GM18505 (cell line): ENCODE data around the gene AGTPBP1.
"Not testable (repeated sequence)": the region's sequence is repeated elsewhere in the genome, so short reads cannot be mapped to it uniquely, and the experiment has no call there.

Experiments
- ATAC-seq: cut with Tn5 transposase; IDR thresholded peaks from one replicate; pipeline ENCODE4 v1.9.1; 2021; ENCODE audit not compliant: unreplicated experiment
- POLR2A ChIP-seq: IDR thresholded peaks from 4 replicates; pipeline ENCODE4 v1.6.1; 2011; ENCODE audit warnings: borderline replicate concordance; ENCODE audit not compliant: insufficient read depth, insufficient read length; ENCODE audit errors: extremely low read depth

The AGTPBP1 gene

GRCh38 chr9:85617141-85617670 lies 124.5 kb downstream of the AGTPBP1 start:
- no peak for TF ChIP-seq POLR2A
- ATAC-seq = no peak

GRCh38 chr9:85615792-85616191 lies 126.0 kb downstream of the AGTPBP1 start:
- no peak for ATAC-seq
- TF ChIP-seq POLR2A = no peak

GRCh38 chr9:85610074-85610860 lies 131.5 kb downstream of the AGTPBP1 start:
- peak; percentile 88 for ATAC-seq
- no peak for TF ChIP-seq POLR2A

- ATAC-seq = no peak
These were observed 135.8 kb downstream of the AGTPBP1 start for GRCh38 chr9:85605905-85606304.

GRCh38 chr9:85603936-85604335 lies 137.8 kb downstream of the AGTPBP1 start:
- no peak for ATAC-seq
- no peak for TF ChIP-seq POLR2A

More at GRCh38 chr9:85605905-85606304, 135.8 kb downstream of the AGTPBP1 start:
- TF ChIP-seq POLR2A = no peak

GRCh38 chr9:85602742-85603141 lies 139.0 kb downstream of the AGTPBP1 start:
- ATAC-seq = no peak
- no peak for TF ChIP-seq POLR2A

GRCh38 chr9:85600675-85601263 lies 141.0 kb downstream of the AGTPBP1 start:
- TF ChIP-seq POLR2A = no peak
- ATAC-seq = no peak

- no peak for ATAC-seq
- TF ChIP-seq POLR2A = no peak
These were observed 142.1 kb downstream of the AGTPBP1 start for GRCh38 chr9:85599540-85600105.

- TF ChIP-seq POLR2A = no peak
- ATAC-seq = no peak
These were observed 147.4 kb downstream of the AGTPBP1 start for GRCh38 chr9:85594316-85594715.

GRCh38 chr9:85586684-85587083 lies 155.1 kb downstream of the AGTPBP1 start:
- ATAC-seq = no peak
- TF ChIP-seq POLR2A = no peak

- no peak for TF ChIP-seq POLR2A
- ATAC-seq = no peak
These were observed 164.3 kb downstream of the AGTPBP1 start for GRCh38 chr9:85577353-85577952.

GRCh38 chr9:85575868-85576267 lies 165.9 kb downstream of the AGTPBP1 start:
- no peak for TF ChIP-seq POLR2A
- no peak for ATAC-seq

- ATAC-seq = not testable (repeated sequence)
These were observed 168.2 kb downstream of the AGTPBP1 start for GRCh38 chr9:85573546-85573945.

GRCh38 chr9:85572917-85573316 lies 168.8 kb downstream of the AGTPBP1 start:
- not testable (repeated sequence) for ATAC-seq
